Thoracic aorta (tissue), 2 donors: ENCODE measurements around the gene DNAJC21. TPM values are rescaled to one million over a fixed set of nuclear protein-coding genes. Genes with fewer than 3 reads are reported as not detected.

Source experiments
- ATAC-seq: fragments of 150-250 bp; one replicate; pipeline ENCODE4 v1.8.0; 2017; ENCODE audit warnings: low read depth; ENCODE audit not compliant: insufficient number of reproducible peaks, low FRiP score
- DNase-seq: peaks from one replicate; pipeline ENCODE4 v3.0.0-alpha.2; 2020; ENCODE audit warnings: low spot score
- H3K27ac ChIP-seq, 2 donors: fragments of 200-600 bp; sonication (generic); 1 replicate in 1 of 2; 2 replicates in 1 of 2; pipeline ENCODE4 v1.5.1; 2016; ENCODE audit warnings: mild to moderate bottlenecking in 2 of 2, moderate library complexity in 2 of 2
- H3K27me3 ChIP-seq: fragments of 200-600 bp; sonication (generic); replicated peaks from 2 replicates; pipeline ENCODE4 v1.6.0; 2016; ENCODE audit warnings: mild to moderate bottlenecking; ENCODE audit not compliant: insufficient read depth
- H3K36me3 ChIP-seq: fragments of 200-600 bp; sonication (generic); one replicate; pipeline ENCODE4 v1.5.1; 2016
- H3K4me1 ChIP-seq, 2 donors: fragments of 200-600 bp; sonication (generic); 1 replicate in 1 of 2; 2 replicates in 1 of 2; pipeline versions ENCODE4 v1.5.1 to v1.6.0; 2016; ENCODE audit warnings: low read depth in 2 of 2, mild to moderate bottlenecking in 1 of 2; ENCODE audit not compliant: control insufficient read depth in 1 of 2
- H3K4me3 ChIP-seq: fragments of 200-600 bp; sonication (generic); 2 replicates; pipeline ENCODE4 v1.5.1; 2016; ENCODE audit warnings: mild to moderate bottlenecking
- H3K9me3 ChIP-seq: fragments of 200-600 bp; sonication (generic); 2 replicates; pipeline ENCODE4 v1.5.1; 2016
- CTCF ChIP-seq: fragments of 200-600 bp; sonication (generic); IDR thresholded peaks from one replicate; pipeline ENCODE4 v1.5.1; 2019; ENCODE audit warnings: antibody characterized with exemption
- total RNA-seq, 2 donors: library from RNA; depleted of rRNA; stranded (reverse); fragments of >200 nt; gene quantifications; one replicate each; pipeline versions ENCODE4 v1.1.0 to v1.2.3, GENCODE V29; 2016

DNAJC21 gene
- total RNA-seq, 2 donors from 2014 or later: 24.1 to 44.2 TPM

DNA sequence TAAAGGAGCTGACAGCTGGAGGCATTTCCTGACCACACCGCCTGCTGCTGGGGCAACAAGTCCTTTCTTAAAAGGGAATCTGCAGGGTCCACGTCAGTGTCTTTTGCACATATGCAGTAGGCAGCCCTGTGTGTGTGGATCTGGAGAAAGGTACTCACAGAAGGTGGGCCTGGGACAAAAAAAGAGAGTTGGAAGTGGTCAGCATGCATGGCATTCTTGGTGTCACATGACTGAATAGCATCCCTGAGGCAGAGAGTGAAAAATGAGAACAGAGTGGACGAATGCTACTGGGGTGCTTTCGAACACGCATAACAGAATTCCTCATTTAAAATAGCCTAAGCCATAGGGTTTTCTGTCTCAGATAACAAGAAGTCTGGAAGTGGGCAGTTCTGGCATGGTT, 47.0 kb downstream of the DNAJC21 start:
- no peaks in the 10 kb centered on the region for H3K27me3 ChIP-seq
- H3K4me1 ChIP-seq: no peaks in the 10 kb centered on the region
- H3K27ac ChIP-seq: no peak overlapping the region
- no peak overlapping the region for H3K4me3 ChIP-seq
- no peaks in the 10 kb centered on the region for H3K9me3 ChIP-seq
- ATAC-seq (no peak), DNase-seq (no peak)
- no peaks in the 10 kb centered on the region for H3K36me3 ChIP-seq
- no peak for TF ChIP-seq CTCF

DNA sequence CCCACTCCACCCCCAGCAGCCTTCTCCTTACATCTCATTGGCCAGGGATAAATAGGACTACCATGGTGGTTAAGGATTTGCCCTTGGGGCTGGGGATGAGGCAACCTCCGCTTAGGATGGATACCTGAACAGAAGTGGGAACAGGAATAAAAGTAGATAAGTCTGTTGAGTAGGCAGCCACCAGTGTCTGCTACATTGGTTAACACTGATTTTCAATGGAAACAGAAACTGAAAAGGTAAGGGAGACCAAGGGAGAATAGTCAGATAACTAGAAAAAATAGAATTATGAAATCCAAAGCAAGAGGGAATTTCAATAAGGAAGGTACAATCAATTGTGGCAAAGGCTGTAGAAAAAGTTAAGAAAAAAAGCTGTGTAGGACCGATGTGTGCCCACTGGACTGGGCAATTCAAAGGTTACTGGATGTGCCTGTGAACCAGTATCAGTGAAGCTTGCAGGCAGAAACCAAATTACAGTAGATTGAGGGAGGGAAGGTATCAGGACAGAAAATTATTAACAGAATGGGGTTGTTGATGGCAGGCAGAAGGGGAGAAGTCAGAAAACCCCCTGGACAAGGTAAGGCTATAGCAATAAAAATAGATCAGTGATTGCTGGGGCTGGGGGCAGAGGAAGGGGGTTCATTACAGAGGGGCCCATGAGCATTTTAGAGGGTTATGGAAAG, 48.7 kb downstream of the DNAJC21 start:
- H3K9me3 ChIP-seq: no peaks in the 10 kb centered on the region
- no peak for TF ChIP-seq CTCF
- ATAC-seq (no peak), DNase-seq (no peak)
- H3K27me3 ChIP-seq: no peaks in the 10 kb centered on the region
- no peak overlapping the region for H3K27ac ChIP-seq
- H3K4me3 ChIP-seq: no peak overlapping the region
- H3K36me3 ChIP-seq: no peaks in the 10 kb centered on the region
- H3K4me1 ChIP-seq: no peaks in the 10 kb centered on the region

GRCh38 chr5:34978681-34979080, 49.3 kb downstream of the DNAJC21 start:
- ATAC-seq (no peak), DNase-seq (no peak)
- Histone ChIP-seq H3K9me3 (no peaks in the 10 kb centered on the region), H3K4me1 (no peaks in the 10 kb centered on the region), H3K27ac (no peak overlapping the region), H3K27me3 (no peaks in the 10 kb centered on the region), H3K36me3 (no peaks in the 10 kb centered on the region), H3K4me3 (no peak overlapping the region)
- TF ChIP-seq CTCF: no peak

DNA sequence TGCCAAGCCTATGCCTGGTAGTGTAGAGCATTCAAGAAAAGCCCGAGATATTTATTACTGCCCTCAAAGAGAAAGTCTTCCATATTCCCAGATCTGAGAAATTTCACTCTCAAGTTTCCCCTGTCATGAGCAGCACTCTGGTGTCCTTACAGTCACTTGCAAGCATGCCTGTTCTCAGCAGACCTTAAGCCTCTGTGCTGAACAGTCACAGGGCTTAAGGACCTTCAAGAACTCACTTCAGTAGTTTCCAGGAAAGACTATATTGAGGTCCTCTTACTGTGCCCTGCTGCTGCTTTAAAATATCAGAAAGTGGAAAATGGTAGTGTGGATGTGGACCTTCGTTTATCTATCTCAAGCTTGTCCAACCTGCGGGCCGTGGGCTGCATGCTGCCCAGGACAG, 53.5 kb downstream of the DNAJC21 start:
- Histone ChIP-seq H3K4me1 (no peaks in the 10 kb centered on the region), H3K27me3 (no peaks in the 10 kb centered on the region), H3K4me3 (no peak overlapping the region), H3K27ac (no peak overlapping the region), H3K36me3 (no peaks in the 10 kb centered on the region), H3K9me3 (peaks cover 11% of the 10 kb centered on the region)
- no peak for ATAC-seq
- no peak for DNase-seq
- no peak for TF ChIP-seq CTCF

DNA sequence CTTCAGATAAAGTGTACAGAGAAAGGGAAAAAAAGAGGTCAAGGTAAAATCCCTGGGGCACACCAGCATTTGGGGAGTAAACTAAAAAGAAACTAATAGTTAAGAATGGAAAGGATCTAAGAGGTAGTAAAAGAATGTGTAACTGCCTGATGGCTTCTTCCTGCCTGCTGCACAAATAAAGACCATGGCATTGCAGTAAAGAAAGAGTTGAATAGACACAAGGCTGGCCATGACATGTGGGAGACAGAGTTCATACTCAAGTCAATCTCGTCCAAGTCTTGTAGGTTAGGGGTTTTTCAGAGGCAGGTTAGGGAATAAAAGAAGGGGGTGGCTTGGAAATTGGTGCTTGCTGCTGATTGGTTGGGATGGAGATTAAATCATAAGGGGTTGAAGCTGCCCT, 57.6 kb downstream of the DNAJC21 start:
- Histone ChIP-seq H3K36me3 (no peaks in the 10 kb centered on the region), H3K27ac (no peak overlapping the region), H3K9me3 (peaks cover 11% of the 10 kb centered on the region), H3K4me1 (no peaks in the 10 kb centered on the region), H3K4me3 (no peak overlapping the region), H3K27me3 (no peaks in the 10 kb centered on the region)
- DNase-seq (no peak), ATAC-seq (no peak)
- TF ChIP-seq CTCF: no peak
